T-helper 22 cell (primary cell): ENCODE data around the gene CCDC177.

Source experiments
- DNase-seq: peaks from one replicate; pipeline ENCODE4 v3.0.0-alpha.2; 2020; ENCODE audit warnings: low read depth

Gene CCDC177

DNA sequence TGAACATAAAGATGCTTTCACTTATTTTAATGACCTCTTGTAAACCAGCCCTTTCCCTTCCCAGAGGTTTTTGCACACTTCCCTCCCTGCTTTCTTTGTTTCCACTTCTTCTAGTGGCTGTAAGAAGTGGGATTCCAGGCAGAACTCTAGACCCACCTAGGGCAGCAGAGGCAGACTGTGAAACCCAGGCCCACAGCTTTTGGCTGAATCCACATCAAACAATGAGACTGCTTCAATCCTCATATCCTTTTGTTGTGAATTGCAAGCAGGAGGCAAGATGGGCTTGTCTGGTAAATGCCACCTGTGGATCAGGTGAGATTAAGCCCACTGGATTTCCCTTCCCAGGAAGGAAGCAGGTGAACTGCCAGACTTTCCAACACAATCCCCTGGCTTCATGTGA, 12.8 kb downstream of the CCDC177 start:
- no peak for DNase-seq

DNA sequence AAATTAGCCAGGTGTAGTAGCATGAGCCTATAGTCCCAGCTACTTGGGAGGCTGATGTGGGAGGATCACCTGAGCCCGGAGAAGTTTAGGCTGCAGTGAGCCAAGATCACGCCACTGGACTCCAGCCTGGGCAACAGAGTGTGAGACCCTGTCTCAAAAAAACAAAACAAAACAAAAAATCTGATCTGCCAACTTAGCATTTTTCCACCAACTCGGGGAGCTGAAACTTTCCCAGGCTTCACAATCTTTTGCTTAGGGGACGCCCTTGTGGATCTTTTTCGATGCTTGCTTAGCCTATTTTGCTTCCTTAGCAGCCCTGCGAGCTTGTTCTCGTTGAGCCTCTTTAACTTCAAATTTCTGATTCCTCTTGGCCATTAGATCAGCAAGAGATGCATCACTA, 13.8 kb downstream of the CCDC177 start:
- no peak for DNase-seq

DNA sequence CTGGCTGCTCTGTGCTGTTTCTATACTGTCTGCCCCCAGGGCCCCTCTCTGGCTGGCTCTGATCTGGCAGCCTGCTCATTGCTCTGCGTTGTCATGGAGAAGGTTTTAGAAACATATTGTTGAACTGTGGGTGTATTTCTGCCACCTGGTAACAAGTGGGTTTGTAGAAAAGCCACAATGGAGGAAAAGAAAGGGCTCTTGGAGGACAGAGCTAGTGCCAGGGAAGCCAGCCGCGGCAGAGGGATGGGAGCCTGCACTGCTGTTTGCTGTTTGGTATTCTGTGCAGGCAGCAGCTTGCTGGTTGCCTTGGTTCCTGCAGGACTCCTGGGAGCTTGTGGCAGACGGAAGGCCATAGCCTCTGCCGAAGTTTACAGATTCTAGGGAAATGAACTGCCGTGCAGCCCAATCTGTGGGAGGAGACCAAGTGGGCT, 15.1 kb downstream of the CCDC177 start:
- no peak for DNase-seq

DNA sequence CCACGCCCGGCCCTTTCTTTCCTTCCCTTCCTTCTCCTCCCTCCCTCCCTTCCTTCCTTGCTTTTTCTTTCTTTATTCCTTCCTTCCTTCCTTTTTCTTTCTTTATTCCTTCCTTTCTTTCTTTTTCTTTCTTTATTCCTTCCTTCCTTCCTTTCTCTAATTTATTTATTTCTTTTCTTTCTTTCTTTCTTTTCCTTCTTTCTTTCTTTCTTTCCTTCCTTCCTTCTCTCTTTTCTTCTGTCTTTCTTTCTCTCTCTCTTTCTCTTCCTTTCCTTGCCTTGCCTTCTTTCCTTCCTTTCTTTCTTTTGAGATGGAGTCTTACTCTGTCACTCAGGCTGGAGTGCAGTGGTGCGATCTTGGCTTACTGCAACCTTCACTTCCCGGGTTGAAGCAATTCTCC, 15.9 kb downstream of the CCDC177 start:
- DNase-seq, result no peak

DNA sequence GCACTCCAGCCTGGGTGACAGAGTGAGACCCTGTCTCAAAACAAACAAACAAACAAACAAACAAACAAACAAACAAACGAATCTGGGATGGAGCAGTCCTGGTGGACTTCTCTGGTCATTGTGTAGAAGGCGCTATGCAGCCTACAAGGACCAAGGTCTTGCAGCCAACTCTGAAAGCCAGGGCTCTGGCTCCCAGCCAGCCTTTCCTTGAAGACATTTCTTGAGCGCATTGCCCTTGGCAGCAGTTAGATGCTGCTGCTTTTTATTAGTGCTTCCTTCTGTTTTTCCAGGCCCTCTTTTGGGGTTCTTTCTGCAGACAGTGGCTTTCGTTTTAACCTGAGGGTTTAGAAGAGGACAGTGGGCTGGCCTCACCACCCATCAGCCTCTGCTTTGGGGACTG, 20.2 kb downstream of the CCDC177 start:
- DNase-seq, result no peak

DNA sequence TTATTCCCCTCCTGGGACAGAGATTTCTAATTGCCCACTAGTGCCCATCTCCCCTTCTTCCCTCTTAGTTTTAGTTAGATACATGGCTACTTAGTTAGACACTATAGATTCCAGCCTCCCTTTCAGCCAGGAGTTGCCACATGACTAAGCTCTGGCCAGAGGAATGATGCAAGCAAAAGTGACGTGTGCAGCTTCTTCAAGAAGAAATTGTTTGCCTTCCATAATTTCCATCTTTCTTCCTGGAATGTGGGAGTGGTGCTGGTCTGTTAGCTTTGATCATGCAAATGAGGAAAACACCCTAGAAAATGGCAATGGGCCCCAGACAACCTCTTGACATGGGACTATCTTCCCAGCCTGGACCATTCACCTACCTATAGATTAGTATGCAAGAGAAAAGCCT, 21.4 kb downstream of the CCDC177 start:
- no peak for DNase-seq

DNA sequence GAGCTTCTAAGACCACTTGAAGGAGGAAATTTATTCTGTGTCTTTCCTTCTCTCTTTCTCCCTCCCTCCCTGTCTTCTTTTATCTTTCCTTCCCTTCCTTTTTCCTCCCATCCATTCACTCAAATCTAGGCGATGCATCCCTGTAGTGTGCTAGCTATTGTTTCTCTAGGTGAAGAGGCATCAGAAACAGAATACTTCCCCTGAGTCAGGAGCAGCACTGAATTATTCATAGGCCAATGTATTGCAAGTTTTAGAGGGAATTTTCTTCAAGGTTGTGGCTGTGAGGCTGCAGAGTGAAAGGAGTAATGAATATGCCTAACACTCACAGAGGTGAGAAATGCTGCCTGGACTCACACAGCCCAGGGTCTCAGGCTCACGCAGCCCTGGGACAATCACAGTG, 23.2 kb downstream of the CCDC177 start:
- DNase-seq, result no peak

DNA sequence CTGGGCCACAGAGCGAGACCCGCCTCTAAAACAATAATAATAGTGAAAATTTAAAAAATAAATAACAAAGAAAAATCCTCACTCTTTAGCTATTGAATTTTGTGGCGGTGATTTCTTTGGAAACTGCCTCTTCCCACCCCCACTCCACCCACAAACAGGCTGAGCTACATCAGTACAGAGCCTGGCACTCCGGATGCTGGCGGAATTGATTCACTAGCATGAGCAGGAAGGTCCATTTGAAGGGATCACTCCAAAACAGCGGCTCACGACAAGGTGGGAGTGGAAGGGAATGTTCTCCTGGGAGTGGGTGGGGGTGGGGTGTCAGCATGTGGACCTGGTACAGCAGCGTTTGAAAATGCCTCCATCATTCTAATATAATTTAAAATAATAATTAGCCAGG, 26.1 kb downstream of the CCDC177 start:
- no peak for DNase-seq

DNA sequence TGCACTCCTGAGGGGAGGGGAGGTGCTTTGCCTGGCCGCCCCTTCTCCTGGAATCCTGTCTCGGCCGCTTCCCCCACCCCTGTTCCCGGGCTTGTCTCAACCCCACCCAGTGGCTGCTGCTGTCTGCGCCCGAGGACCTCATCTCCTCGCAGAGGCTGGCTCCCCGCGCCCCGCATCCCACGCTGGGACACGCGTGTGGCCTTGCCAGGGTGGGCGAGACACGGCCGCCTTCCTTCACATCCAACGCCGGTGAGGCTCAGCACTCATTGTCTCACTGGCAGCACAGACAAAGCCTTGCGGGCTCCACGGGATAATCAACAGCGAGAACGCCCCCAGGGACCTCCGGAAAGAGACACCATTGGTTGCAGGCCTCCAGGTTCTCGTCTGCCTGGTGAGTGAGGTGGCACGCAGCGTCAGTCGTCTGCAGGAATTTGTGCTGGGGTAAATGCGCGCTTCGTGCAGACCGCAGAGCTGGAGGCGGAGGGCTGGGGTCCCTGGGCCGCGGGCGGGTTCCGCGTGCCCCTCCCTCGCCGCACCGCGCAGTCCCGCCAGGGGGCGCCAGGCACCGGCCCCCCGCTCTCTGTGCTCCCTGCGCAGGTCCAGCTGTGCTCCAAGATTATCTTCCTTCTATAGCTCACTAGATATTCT, 26.8 kb downstream of the CCDC177 start:
- no peak for DNase-seq

DNA sequence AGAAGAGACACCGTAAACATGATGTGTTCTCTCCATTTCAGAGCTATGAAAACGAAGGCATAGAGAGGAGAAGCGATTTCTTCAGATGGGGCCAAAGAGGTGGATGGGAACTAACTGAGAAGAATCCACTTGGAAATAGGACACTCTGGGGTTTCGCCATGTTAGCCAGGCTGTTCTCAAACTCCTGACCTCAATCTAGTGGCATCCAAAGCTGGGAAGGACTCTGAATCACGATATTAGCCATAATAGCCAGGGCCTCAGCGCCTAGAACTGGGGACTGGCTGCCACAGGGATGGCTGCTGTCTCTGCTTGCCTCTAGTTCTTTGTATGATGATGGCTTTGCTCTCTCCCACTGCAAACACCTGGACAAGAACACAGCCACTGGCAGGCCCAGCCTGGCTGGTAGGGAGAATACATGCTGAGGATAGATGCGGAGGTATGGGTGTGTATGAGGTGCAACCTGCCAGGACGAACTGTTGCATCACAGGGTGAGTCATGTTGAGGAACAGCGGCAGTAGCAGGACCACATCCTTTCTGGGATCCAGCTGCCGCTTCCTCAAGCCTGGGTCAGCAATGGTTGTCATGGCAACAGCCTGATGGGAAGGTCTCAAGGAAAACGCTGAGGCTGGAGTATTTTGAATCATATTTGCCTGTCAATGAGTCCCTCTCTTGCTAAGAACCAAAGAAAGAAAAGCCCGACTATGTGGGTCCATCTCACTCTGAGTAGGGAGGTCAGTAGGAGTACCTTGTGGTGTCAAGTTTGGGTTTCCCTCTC, 31.1 kb downstream of the CCDC177 start:
- no peak for DNase-seq

DNA sequence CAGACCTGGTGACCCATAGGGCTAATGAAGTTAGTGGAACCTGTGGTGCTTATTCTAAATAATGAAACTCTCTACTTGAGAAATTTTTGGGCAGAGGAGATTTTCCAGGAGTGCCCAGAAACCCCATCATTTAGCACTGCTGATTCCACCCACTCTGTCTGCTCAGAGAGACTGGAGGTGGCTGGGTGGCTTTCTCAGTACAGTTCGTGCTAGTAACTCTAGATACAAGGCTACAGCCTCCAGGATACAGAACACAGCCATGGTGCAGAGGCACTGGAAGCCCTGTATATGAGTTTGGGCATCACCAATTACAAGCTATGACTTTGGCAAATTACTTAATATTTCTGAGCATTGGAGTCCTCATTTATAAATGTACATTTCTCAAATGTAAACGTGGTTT, 32.4 kb downstream of the CCDC177 start:
- DNase-seq, result no peak

DNA sequence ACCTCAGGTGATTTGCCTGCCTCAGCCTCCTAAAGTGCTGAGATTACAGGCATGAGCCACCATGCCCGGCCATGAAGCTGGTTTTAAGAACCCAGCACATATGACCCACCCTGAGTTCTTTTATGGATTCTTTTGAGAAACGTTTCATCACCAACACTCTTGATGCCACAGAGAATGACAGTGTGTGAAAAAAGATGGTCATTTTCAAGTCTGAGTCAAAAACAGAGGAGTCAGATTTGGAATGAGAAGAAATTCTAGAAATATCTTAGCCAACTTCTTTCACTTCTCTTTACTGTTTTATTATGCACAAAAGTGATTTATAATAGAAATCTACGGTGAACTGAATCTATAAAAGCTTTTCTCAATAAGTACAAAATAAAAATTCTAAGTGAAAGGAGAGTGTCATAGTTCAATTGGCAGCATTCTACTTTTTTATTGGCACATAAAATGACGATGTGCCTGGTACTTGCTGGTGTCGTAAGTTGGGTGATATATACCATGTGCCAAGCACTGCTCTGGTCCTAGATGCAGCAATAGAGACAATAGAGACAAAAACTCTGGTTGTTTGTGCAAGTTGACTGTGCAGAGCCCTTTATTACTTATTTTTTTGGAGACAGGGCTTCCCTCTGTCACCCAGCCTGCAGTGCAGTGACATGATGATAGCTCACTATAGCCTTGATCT, 33.9 kb downstream of the CCDC177 start:
- no peak for DNase-seq

DNA sequence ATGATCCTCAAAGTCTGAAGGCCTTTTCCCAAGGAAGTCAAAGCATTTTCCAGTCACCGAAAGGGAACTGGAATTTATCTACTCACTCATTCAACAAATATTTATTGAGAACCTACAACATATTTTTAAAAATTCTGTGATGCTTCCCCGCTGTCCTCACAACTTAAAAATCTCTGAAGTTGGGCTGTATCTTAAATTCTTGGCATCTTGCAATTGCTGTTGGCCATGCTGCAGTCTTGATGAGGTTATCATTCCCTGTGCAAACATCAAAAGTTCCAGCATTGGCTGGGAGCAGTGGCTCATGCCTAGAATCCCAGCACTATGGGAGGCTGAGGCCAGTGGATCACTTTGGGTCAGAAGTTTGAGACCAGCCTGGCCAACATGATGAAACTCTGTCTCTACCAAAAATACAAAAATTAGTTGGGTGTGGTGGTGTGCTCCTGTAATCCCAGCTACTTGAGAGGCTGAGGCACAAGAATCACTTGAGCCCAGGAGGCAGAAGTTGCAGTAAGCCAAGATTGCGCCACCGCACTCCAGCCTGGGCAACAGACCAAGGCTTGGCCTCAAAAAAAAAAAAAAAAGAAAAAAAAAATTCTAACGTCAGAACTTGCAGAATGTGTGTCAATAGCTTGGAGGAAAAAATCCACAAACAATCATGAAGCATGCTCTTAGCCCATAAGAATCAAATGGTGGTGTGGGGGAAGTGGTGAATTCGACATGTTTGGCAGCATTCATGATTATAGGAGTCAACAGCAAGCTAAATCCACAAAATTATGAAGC, 34.9 kb downstream of the CCDC177 start:
- no peak for DNase-seq

DNA sequence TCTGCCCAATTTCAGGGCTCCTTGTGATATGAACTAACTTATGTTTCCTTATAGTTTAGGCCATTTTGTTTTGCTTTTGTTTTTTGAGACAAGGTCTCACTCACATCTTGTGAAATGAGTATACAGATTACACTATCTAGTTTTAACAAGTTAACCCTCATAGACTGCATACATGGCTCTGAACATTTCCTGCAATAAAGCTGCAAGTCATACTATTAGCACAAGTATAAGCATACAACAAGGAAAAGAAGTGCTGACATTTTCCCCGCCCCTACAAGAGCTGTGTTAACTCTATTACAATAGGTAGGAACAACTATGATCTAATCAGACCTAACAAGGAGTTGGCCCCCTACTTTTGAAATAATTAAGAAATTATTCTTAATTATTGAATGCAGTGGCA, 35.9 kb downstream of the CCDC177 start:
- DNase-seq, result no peak

DNA sequence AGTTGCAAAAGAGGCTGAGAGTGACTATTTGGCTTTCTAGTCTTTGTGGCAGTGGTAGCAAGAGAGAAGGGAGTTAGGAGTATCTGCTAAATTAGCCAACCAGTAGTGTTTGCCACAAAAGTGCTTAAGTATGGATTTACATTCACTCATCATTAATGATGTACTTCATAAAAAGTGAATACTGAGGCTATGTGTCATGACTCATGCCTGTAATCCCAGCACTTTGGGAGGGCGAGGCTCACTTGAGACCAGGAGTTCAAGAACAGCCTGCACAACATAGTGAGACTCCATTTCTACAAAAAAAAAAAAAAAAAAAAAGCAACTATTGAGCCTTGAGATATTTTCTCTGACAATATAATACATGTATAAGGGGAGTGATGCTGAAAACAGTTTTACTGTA, 36.8 kb downstream of the CCDC177 start:
- DNase-seq, result no peak

DNA sequence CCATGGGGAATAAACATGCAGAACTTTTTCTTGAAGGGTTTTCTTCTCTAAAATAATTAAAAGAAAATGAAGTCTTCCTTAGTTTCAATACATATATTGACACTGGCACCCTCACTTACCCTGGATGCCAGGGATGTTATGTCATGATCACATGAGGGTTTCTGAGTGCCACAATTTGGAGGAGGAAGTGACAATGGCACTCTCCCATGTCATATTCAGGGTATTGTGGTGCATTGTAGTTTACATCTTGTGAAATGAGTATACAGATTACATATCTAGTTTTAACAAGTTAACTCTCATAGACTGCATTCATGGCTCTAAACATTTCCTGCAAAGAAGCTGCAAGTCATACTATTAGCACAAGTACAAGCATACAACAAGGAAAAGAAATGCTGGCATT, 37.7 kb downstream of the CCDC177 start:
- DNase-seq, result no peak

DNA sequence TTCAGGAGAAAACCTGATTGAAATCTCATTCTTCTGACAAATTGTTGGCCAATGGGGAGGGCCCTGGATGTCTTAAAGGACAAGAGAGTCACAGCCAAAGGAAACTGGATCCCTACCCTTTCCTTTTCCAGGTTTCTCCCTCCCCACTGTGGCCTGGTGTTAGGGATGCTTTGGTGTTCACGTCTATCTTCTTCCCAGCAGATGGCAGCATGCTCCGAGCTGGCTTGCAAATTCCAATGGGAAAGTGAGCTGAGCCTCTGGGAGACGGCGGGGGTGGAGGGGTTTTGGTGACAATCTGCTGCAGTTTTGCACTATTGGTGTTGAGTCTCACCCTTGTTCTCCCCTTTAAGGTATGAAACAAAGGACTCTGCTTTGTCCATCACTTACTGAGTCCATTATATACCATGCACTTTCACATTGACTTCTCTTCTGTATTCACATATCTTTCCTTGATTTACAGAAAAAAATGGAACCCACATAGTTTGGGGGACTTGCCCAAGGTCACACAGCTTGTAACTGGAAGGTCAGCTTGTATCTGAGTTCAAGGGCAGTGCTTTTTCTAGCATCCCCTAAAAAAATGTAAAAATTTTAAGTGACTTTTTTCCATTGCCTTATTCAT, 39.3 kb downstream of the CCDC177 start:
- no peak for DNase-seq

DNA sequence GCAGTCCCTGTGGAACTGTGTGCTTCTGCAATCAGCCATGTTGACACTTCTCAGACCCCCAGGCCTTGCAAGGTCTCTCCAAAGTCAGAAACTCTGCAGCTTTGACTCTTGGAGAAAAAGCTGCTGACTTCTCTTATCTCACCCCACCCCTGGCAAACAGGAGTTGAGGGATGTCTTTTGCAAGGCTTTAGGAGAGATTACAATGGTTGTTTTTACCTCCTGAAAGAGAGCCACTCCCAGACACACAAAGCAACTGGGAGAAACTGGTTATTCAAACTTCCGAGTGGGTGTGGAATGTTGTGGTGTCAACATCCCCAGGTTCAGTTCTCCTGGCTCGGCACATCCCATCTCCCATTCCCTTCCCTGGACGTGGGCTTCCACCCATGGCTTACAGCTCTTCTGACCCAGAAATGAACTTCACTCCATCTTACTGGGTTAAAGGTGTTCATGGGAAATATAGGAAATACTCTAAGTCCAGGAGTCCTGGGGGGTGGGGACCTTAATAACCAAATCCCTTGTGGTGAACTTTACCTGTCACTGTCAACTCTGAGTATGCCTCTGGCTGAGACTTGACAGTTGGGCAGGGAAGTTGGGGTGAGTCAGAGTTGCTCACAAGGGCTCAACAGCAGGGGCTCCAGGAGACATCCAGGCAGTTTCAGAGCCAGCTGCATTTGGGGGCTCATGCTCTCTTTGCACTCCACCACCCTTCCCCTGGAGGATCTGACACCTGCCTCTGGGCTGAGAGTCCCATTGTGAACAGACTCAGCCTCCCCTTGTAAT, 41.9 kb downstream of the CCDC177 start:
- no peak for DNase-seq

DNA sequence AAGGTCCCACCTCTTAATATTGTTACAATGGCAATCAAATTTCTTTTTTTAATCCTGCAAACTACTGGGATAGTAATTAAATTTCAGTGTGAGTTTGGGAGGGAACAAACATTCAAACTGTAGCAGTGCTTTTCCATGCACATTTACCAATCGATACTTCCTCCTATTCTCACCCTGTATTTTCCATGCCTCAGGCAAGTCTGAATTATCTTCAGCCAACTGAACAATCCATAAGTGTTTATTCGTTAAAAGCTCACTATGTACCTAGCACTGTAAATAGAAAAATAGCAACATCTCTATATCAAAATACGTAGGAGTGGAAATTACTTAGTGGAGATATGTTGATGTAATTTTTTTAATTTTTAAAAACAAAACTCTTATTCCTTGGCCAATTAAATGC, 43.5 kb downstream of the CCDC177 start:
- no peak for DNase-seq

DNA sequence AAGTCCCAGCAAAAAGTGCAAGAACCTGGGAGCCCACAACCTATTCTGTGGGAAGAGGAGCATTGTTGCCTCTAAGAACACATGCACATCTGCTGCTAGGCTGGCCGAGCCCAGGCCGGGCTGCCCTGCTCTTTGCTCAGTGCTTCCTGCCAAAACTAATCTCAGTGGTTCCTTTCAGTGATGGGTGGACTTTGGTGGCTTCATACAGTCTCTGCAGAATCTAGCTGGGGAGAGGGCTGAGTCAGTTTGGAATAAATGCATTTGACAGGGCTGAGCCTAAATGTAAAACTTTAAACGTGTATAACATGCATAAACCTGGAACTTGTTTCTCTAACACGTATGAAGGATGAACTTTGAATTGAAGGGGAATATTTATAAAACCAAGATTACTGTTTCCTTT, 44.6 kb downstream of the CCDC177 start:
- DNase-seq, result no peak

DNA sequence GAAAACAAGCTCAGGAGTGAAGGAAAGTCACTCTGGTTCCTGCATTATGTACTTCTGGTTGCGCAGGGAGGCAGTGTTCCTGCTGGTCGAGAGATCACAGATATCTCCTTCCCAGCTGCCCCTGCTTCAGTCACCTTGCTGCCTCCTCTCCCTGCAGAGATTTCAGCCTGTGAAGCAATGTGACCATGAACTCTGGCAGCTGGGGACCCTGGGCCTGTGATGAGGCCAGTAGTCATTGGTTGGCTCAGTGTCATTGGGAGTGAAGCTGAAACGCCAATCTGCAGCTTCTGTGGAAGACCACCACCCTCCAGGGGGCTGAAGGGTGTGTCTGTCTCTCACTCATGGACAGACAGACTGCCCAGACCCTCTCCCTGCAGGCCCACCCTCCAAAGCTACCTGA, 45.1 kb downstream of the CCDC177 start:
- DNase-seq, result no peak
